ENCODE results near the gene MAP2K6.
"Not testable (repeated sequence)": the region's sequence is repeated elsewhere in the genome, so short reads cannot be mapped to it uniquely, and the experiment has no call there.

MAP2K6 gene

DNA sequence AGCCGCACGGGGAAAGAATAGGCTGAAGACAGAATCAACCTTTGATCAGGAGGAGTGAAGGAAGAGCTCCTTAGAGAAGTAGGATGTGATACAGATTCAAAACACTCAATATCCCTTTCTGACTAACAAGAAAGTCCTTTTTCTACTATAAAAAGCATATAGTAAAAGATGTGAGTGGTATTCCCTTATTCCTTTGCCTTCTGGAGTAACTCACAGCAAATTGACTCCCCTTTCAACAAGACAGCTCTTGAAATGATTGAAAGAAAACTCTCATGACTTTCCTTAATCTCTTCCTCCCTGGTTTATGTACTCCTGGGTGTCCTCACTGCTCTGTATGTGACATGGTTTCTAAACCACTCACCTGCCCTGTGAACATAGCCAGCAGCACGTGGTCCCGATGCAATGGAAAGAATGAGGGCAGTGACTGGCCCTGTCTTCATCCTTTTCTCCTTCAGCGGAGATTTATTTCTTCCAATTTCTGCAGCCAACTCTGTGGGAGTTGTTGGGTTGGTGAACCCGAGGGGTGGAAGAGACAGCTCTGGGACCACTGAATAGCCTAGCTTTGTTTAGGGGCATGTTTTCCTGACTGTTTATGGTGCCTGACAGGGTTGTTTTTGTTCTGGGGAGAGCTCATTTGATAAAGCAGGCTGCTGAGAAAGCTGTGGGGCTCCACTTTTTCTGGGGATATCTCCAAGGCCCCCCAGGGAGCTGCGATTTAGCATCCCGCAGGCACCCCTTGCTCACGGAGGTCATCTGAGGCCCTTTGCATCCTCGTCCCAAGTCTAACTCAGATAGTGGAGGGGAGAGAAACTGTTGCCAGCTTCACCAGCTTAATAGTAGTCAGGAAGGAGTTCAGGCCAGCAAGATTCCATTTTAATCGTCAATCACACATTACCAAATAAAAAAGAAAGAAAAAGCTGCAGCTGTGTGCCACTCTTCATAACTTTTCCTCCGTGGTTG is 46.7 kb downstream of the MAP2K6 start:
- FAIRE-seq = no peak

DNA sequence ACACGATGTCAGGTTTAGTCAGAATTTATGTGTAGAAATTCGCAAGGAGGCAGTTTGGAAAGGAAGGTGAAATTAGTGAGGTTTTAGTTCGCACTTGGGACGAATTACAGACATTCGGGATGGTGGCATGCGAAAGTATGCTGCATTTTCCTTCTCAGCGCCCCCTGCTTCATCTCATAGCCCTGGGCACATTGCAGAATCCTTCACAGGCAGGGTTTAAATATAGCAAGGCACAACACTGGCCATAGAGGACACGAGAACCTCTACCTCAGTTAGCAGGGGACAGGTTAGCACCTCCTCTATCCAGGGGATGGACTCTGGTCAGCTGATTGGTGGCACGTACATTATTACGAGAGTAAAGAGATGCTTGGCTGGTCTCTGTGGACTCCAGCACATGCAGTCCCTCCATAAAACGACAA is 47.5 kb downstream of the MAP2K6 start:
- no peak for FAIRE-seq

DNA sequence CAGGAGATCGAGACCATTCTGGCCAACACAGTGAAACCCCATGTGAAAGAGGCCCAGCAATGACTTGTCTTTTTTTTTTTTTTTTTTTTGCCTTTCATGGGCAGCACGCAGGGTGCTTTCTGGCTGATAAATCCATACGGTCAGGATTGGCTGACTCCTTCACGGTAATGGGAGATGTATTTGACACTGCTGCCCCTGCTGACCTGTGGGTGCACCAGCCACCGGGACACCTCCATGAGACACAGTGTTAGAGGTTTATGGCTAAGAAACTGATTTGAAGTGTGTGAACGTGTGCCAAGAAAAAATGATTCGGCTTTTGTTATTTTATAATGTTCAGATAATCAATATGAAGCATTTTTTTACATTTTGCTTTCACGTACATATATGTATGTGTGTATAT is 48.4 kb downstream of the MAP2K6 start:
- FAIRE-seq = no peak

DNA sequence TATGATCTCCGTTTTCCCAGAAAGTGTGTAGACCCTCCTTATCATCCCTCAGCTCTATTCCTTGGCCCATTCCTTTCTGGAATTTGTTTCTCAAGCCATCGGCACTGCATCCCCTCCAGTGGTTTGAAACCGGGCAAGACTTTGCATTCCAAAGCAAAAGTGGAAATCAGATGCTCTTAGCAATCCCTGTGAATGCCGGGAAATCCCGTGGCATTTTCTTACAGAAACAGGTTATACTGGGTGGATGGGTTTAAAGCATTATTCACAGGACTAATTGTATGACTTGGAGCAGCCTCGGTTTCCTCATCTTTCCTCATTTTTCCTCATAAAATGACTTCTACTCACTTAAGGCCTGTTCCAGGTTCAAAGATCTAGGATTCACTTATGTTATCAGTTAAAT is 52.0 kb downstream of the MAP2K6 start:
- FAIRE-seq = no peak

DNA sequence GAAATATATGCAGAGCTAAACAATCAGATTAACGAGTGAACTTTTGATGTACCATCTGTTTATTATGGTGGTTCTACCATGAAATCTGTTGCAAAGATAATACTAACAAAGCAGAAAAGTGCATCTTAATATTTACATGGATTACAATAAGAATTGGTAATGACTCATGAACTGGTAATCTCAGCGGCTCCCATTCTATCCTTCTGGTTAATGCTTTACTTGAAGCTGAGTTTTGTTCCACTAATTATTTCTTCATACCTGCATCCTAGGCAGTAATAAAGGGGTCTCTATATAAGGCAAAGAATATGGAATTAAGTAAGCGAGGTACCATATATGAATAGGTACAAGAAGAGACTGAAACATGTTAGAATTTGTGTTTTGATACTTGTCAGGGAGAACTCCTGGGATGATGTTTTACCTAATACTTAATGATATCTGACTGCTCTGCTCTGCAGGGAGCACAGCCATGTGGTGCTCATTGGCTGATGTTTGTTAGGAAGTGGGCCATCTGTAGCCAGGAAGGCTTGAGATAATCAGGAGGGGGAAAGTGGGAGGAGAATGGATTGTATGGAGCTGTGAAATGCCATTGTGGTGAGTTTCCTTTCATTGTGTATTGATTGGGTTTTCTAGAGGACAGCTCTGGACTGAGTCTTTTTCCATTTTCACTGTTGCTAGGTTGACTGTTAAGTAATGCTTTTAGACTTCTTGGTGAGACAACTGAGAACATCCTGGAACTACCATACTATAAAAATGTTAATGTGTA is 52.6 kb downstream of the MAP2K6 start:
- no peak for FAIRE-seq

DNA sequence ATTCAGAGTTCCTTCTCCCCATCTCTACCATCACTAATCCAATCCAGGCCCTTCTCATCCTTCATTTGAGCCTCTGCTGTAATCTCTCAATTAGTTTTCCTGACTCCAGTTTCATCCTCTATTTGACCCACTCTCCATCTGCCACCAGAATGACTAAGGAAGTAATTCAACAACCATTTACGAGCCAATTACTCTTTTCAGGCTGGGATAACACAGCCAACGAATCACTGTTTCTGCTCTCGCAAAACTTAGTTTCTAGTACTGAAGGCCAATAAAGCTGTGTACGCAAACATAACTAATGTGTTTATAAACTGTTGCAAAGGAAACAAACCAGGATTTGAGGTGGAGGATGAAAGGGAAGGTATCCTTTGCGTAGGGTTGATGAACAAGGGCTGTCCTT is 53.7 kb downstream of the MAP2K6 start:
- FAIRE-seq = no peak

DNA sequence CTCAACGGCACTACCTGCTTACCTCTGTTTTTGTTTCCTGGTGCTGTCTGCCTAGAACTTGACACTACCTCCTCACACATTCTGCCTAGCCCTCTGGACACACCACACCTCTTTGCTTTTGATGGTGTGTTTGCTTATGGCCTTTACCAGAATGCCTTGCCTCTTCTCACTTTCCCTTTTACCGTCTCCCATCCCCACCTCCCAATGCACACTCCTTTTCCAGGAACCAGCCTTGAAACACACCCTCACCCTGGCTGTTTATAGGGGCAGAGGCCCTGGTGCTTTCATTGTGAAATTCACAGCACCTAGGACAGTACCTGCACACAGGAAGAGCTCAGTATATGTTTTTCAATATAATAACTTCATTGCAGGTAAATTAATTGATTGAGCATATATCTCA is 56.2 kb downstream of the MAP2K6 start:
- FAIRE-seq = no peak

DNA sequence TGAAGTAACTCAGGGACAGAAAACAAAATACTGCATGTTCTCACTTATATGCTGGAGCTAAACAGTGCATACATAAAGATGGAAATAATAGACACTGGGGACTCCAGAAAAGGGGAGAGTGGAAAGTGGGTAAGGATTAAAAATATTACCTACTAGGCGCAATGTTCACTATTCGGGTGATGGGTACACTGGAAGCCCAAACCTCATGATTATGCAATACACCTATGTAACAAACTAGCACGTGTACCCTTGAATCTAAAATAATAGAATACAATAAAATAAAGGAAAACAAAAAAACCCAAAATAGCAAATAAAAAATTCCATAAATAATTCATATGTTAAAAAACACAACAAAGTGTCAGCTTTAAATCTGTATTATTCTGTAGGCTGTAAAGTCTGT is 56.9 kb downstream of the MAP2K6 start:
- FAIRE-seq = no peak

DNA sequence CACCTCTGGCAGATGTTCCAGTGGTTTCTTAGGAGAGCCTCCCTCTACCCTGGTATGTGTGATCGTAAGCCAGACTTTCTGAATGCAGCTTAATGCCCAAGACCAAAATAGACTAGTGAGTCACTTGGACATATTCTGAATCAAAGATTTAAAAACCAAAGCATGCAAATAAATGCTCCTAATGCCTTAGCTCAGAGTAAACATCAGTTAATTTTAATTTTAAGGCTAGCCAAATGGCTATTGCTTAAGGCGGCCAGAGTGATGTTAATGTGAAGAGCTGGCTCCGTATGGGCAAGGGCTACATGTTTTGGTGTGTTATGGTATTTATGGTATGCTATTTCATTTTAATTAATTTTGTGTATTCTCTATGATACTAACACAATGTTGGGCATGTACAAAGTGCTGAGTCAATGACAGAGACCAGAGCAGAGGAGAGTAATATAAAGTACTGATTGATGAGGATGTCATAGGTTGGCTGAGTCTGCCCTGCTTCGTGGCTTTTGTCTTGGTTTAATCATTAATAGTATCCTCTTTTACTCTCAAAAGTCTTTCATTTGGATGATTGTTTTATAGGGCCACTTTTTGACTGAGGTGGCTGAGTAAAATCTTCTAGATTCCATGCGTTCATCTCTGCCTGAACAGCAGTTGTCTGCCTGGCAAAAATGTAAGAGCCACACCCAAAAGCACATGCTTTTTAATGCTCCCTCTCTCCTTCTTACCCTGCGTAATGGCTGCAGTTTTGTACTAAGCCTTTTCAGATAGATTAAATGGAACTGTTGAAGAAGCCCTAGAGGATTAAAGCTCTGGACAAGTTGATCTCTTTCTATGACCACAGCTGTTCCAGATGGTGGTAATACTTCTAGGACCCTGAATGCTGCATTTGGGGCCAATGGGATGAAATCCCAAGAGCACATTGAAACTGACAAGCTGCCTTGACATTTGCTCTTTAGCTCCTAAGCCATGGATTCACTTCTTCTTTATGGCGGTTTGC is 59.6 kb downstream of the MAP2K6 start:
- FAIRE-seq = no peak

DNA sequence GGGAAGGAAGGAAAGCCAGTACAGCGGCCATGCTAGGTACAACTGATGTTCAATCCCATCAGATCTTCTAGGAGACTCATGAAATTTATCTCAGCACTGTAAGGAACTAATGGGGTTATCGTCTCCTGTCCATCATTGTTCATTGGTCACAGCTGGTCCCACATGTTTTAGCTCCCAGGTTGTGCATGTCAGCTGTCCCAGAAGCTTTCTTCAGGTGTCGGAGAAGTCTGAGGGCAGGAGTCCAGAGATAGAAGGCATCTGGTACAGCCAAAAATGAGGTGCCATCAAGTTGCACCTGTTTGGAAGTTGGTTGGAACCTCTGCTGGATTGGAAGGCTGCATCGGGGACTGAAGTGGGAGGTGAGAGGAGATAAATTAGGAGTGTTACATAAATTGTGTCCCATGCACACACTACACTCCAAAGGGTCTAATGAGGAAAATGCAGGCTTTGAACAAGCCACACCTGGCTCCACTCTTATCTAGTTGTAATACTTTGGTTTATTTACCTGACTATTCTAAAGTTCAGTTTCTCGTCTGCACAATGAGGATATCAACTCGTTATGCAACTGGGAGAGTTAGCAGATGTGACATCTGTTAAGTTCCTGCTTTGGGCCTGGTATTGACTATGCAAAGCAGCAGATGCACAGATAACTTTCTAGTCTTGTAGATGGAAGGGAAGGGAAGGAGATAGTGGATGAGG is 62.9 kb downstream of the MAP2K6 start:
- FAIRE-seq = no peak

DNA sequence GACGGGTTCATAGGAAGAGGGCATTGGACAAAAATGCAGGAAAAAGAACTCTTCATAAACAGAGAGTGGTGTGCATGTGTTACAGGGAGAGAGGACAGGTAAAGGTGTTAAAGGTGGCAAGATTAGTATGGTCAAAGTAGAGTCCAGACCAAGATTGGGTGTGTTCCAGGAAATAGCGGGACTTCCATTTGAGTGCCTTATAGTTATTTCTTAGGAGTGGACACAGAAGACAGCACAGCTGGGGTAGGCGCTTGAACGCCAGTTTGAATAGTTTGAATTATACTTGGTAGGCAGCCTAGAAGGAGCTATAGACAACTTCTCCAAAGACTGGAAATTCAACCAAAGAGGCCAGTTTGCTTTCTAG is 63.4 kb downstream of the MAP2K6 start:
- no peak for FAIRE-seq

DNA sequence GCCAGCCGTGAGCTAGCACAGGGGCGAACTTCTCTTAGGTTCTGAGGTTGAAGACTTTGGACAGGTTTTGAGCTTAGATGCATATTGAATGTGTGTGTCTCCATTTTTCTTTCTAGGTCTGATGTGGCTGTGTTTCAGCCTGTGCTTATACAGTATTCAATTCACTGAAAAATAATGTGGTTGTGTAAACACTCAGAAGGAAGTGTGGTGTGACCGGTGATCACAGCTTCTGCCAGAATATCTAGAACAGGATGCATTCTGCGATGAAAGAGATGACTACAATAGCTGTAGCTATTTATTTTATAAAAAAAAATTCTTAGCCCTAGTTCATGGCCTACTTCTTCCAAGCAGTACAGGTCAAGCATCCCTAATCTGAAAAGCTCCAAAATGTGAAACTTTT is 64.4 kb downstream of the MAP2K6 start:
- FAIRE-seq = no peak

DNA sequence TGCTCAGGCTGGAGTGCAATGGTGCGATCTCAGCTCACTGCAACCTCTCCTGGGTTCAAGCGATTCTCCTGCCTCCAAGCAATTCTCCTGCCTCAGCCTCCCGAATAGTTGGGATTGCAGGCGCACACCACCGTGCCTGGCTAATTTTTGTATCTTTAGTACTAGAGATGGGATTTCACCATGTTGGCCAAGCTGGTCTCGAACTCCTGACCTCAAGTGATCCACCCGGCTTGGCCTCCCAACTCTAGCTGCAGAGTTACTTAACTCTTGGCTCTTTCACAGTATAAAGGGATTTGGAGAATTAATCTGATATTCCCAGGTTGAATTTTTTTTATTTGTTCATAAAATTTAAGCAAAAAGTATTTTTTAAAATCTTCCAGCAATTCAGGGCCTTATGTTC is 65.3 kb downstream of the MAP2K6 start:
- FAIRE-seq = not testable (repeated sequence)

DNA sequence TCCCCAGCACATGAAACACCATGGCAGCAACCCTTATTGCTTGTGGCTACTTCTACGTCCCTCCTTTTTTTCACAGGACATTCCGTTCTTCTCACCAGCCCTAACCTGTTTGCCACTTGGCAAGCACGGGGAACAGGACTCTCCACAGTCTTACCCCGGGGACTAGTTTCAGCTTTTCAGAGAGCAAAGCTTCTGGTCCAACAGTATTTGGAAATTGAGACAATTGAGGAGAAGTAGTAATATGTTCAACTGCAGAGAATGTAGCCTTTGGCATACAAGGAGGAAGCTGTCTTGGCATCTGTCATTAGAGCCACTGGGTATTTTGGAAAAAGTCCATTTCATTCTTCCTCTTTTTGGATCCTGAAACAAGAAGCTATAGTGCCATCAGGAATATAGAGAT is 65.7 kb downstream of the MAP2K6 start:
- no peak for FAIRE-seq

DNA sequence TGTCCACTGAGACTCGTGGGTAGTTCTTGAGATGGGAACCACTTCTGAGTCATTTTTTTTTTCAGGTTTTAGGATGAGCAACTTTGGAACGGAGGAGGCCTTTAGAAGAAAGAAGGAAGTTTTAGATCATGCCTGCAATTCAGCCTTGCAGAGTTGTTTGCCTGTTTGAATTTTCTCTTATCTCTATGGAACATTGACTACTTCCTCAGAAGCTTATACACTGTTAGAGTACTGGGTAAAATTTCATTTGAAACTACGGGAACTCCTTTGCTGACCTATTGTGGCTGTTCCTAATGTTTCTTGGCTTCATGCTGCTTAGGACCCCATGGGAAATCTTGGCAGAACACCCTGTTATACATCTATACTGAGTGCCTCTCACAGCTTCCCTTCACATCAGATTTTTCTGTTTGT is 70.8 kb downstream of the MAP2K6 start:
- no peak for FAIRE-seq

DNA sequence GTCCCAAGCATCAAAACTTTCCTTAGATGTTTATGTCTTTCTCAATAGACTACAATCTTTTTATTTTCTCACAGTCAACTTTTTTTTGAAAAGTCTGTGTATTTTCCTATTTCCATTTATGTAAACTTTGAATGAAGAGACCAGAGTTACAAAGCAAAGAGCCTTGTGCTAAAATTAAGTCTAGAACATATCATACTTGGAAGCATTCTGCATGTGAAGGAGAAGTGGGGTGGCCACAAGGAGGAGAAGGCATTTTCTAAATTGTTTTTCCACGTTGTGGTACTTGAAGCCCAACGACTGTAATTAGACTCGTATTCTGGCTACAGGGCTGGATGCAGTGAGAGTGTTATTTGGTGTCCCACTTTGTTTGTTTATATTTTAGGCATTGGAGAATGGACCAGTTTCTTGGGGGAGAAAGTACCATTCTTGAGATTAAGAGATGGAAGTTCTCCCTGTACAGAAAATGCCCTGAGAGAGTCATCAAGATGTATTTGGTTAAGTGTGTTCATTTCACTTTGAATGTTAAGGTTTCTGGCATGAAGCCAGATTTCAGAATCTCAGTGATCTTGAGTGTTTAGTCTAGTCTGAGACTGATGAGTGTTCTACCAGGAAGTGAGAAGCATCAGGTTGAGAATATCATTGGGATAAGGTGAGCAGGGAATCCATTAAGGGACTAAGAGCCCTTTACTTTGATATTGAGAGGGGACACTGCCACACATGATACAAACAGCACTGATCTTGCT is 71.6 kb downstream of the MAP2K6 start:
- FAIRE-seq = no peak

DNA sequence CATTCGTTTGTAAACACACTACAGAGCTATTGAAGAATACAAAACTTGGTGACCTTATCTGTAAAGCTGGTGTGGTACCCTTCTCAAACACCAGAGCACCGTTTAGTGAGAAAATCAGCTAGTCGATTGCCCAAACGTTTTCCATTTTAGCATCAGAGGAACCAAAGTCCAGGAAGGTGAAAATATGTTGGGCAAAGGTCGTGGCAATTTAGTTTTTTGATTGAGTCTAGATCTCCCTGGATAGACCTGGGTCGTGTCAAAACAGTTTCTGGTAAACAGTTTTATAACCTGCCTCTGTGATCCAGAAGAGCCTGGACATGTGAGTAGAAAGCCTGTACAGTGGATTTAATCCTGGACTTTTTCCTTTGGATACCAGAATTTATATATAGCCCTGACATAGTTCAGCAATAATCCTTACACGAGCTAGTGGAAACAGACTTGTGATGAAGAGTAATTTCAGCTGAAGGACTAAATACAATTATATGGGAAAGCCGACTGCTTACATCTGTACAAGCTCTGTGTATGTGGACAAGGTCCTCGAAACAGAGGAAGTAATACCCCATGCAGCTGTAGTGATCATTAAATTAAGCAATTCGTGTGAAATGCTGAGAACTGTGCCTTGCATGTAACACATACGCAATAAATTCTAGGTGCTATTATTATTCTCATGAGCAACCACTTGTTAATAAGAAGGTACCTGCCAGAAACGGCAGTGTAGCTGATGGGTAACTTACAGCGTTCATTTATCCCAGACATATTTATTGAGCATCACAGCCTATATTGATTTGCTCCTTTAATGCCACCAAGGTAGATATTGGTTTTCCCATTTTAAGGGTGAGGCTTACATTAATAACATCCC is 72.5 kb downstream of the MAP2K6 start:
- FAIRE-seq = no peak

DNA sequence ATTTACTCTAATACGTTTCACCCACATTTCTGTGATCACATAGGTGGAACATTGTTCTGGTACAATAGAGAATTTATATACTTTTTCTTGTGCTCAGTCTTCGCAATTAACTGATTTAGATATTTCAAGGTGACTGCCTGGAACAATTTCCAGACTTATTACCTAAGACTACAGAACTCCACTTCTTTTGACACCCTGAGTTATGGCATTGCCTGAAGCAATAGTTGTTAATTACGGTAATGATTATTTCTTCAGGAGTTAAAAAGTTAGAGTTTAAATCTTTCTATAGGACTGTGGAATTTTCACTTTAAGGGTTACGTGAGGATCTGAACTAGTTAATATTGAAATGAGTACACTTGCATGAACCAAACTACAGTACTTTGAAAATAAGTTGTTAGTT is 74.8 kb downstream of the MAP2K6 start:
- FAIRE-seq = no peak

DNA sequence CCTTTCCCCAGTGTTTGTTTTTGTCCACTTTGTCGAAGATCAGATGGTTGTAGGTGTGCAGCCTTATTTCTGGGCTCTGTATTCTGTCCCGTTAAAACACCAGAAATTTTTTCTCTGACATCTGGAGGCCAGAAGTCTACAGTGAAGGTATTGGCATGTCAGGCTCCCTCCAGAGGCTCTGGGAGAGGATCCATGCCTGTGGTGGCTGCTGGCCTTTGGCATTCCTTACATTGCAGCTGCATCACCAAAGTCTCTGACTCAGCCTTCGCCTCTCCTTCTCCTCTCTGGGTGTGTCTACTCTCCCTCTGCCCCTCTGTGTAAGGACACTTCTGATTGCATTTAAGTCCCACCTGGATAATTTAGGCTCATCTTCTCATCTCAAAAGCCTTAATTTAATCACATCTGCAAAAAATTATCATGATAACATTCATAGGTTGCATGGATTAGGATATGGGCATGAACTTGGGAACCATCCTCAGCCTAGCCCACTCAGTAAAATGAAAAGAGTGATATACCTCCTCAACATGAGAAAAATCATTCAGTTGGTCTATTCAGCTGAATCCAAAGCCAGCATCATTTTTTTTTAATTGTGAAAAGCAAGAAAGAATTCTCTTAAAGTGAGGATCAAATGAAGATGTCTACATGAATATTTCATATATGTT is 78.0 kb downstream of the MAP2K6 start:
- FAIRE-seq = no peak

DNA sequence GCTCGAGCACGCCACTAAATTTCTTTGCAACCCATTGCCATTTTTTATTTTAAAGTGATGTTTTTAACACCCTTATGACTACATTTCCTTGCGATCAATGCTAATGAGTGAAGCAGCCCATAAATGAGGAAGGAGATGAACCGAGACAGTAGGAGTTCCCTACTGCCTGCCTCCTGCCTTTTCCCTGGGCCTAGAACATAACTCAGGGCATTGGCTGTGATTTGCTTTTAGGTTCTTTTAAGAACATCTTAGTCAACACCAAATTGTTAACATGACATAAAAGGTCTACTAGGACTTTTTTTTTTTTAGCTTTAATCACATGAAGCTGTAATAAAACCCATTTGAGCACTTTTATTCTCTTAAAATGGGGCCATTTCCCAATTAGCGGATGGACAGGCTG is 81.3 kb downstream of the MAP2K6 start:
- no peak for FAIRE-seq
